ENCODE results near the gene CISTR.

DNA sequence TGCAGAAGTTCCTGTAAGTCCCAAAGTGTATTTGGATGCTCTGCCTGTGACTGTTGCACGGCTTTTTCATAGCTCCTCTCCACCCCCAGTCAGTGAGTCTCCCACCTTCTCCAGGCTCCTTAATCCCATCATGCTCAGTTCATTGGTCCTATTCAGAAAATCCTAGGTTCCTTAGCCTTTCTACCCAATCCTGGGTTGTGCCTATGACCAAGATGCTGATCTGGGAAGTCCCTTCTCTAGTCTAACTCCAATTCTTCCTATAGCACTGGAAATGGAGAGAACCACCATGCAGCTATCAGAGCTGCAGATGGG lies 7.7 kb downstream of the CISTR start:
- TF ChIP-seq POLR2A (IDR thresholded peaks at IDR 0.05) = no peak
- TF ChIP-seq, protein P1, sequence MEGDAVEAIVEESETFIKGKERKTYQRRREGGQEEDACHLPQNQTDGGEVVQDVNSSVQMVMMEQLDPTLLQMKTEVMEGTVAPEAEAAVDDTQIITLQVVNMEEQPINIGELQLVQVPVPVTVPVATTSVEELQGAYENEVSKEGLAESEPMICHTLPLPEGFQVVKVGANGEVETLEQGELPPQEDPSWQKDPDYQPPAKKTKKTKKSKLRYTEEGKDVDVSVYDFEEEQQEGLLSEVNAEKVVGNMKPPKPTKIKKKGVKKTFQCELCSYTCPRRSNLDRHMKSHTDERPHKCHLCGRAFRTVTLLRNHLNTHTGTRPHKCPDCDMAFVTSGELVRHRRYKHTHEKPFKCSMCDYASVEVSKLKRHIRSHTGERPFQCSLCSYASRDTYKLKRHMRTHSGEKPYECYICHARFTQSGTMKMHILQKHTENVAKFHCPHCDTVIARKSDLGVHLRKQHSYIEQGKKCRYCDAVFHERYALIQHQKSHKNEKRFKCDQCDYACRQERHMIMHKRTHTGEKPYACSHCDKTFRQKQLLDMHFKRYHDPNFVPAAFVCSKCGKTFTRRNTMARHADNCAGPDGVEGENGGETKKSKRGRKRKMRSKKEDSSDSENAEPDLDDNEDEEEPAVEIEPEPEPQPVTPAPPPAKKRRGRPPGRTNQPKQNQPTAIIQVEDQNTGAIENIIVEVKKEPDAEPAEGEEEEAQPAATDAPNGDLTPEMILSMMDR (IDR thresholded peaks at IDR 0.05) = no peak
